Lower leg skin (tissue), 4 donors: ENCODE results near the gene LRRC8A. TPM values are rescaled to one million over a fixed set of nuclear protein-coding genes. Genes with fewer than 3 reads are reported as not detected.
A peak's percentile ranks its signal among the peaks of the same experiment; 100 is the strongest.

Experiments used
- DNase-seq, 2 donors: peaks; one replicate each; pipeline ENCODE4 v3.0.0-alpha.2; 2019; ENCODE audit warnings: low spot score in 2 of 2
- H3K4me3 ChIP-seq: fragments of 200-600 bp; sonication (generic); 2 replicates; pipeline ENCODE4 v1.5.1; 2017; ENCODE audit warnings: mild to moderate bottlenecking, low read depth; ENCODE audit not compliant: poor library complexity, severe bottlenecking
- CTCF ChIP-seq, 3 donors: fragments of 450-650 bp; IDR thresholded peaks; one replicate each; pipeline ENCODE4 v1.5.1; 2016; ENCODE audit warnings: antibody characterized with exemption in 3 of 3, mild to moderate bottlenecking in 3 of 3, moderate library complexity in 2 of 3
- POLR2A ChIP-seq, 2 donors: fragments of 450-650 bp; IDR thresholded peaks; one replicate each; pipeline ENCODE4 v1.6.1; 2016 to 2017; ENCODE audit warnings: antibody characterized with exemption in 2 of 2, mild to moderate bottlenecking in 1 of 2, moderate library complexity in 1 of 2
- WGBS, 2 donors: methylation state at CpG; one replicate each; pipeline ENCODE4 v1.1.5; 2018; 5-methylcytosine and 5-hydroxymethylcytosine counted together
- intact Hi-C: fragments of 100-400 bp; cut with DNase I; formaldehyde crosslinking; loops from one replicate; pipeline ENCODE4 v1.15.0; 2023; ENCODE audit warnings: low total_unique reads
- total RNA-seq, 4 donors: library from RNA; depleted of rRNA; stranded (reverse); fragments of >200 nt; gene quantifications; one replicate each; pipeline ENCODE4 v1.1.0, GENCODE V29; 2016

LRRC8A gene
- total RNA-seq, 4 donors from 2014 or later = 89.6 to 131 (median 111) TPM

DNA sequence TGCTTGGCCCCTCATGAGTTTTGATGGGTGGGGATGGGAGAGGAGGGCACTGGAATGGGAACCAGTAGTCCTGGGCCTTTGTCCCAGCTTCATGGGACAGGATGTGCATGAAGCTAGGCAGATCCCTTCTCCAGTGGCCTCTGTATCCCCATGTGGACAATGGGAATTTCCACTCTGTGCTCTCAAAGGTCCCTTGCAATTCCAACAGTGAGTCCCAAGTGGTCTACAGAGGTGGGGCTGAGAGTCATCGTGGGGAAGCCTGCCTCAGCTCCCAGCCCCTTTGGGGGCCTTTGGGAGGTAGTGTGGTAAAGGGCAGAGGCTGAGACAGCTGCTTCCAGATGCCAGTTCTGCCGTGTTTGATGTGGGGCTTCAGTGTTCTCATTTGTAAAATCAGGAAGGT lies 37.0 kb downstream of the LRRC8A start:
- H3K4me3 ChIP-seq = no peak overlapping the region
- 59 to 78% methylated on average over 2 of the region's 2 CpGs for WGBS, 2 donors
- no peak for DNase-seq
- TF ChIP-seq POLR2A (IDR thresholded peaks at IDR 0.05) (no peak), CTCF (IDR thresholded peaks at IDR 0.05) (no peak)
- intact Hi-C loops = no loop called here

DNA sequence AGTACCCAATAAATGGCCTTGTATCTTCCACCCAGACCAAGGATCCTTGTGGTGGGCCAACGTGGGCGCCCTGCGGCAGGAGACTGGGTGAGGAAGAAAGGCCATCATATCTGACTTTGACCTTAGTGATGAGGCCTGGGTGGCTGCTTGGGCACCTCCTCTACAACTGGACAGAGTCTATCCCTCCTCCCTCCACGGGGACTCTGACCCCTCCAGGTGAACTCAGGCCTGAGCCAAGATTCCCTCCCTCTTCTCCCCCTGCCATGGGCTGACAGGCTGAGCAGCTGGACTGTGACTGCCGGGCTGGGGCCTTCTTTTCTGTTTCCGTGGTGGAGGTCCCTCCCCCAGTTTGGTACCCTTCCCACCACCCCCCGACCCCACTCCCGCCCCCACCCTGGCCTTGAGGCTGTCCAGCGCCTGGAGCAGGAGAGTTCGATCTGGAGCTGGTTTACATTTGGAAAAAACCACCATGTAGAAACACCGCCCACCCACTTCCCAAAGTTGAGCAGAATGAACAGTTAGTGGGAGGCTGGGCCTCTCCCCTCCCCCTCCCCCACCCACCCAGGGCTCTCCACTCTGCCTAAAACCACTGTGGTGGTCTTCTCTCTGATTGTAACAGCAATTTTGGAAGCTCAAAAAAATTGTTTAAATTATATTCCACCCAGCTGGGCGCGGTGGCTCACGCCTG lies 37.6 kb downstream of the LRRC8A start:
- no peak for DNase-seq
- intact Hi-C loops = no loop called here
- no peak overlapping the region for H3K4me3 ChIP-seq
- TF ChIP-seq CTCF (IDR thresholded peaks at IDR 0.05) = no peak
- no peak for TF ChIP-seq POLR2A (IDR thresholded peaks at IDR 0.05)
- WGBS, 2 donors = 79 to 82% methylated on average over 11 to 14 of the region's 14 CpGs

DNA sequence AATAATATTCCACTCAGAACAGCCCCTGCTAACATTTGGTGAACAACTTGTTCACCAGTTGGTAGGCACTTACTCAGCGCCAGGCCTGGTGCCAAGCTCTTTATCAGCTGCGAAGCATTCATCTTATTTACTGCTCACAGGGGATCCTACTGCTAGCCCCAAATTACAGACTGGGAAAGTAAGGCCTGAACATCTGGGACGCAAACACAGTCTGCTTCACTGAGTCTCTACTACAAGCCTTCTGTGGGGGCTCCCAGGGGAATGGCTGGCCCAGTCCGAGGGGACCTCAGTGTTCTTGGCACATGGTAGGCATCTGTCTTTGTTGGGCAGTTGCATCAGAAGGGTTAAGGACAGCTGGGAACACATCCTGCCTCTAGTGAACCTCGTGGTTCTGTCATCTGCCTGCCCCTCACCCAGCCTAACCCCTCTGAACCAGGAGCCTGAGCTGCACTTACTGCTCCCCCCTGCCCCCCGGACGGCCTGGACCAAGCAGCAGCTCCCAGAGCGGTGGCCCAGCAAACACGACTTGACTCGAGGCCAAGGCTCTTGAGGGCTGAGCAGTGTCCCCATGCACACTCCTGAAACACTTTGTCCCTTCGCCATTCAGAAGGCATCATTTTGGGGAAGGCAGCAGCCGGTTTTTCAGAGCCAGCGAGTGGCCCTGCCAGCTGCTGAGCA lies 38.6 kb downstream of the LRRC8A start, which contains the start of gene PHYHD1:
Gene PHYHD1, plus strand, starts transcription at position 602 of the 678 bp plus-strand sequence. CDS start 1,342 bp downstream, outside the sequence.
- intact Hi-C loops = no loop called here
- 36 to 50% methylated on average over 12 to 13 of the region's 13 CpGs for WGBS, 2 donors
- TF ChIP-seq POLR2A (IDR thresholded peaks at IDR 0.05) (no peak), CTCF (IDR thresholded peaks at IDR 0.05) (no peak)
- no peak within 1 kb of the TSS for H3K4me3 ChIP-seq
- no peak for DNase-seq

- peak overlapping the region; percentile 31 for H3K4me3 ChIP-seq
- intact Hi-C loops = no loop called here
- no peak for DNase-seq
- 7 to 12% methylated on average over 31 of the region's 32 CpGs for WGBS, 2 donors
- TF ChIP-seq CTCF (IDR thresholded peaks at IDR 0.05) (no peak), POLR2A (IDR thresholded peaks at IDR 0.05) (no peak)
Measured at GRCh38 chr9:128921881-128922763, 40.2 kb downstream of the LRRC8A start.

DNA sequence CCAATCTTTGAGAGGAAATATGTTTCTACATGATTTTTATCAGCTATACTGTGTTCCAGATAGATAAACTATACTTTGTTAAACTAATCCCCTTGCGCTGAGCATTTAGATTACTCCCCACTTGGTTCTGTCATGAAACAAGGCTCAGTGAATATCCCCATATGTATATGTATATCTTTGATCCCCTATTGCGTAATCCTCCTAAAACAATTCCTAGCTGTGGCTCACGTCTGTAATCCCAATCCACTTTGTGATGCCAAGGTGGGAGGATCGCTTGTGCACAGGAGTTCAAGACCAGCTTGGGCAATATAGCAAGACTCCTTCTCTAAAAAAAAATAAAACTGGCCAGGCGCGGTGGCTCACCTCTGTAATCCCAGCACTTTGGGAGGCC lies 41.6 kb downstream of the LRRC8A start:
- no peak overlapping the region for H3K4me3 ChIP-seq
- no peak for DNase-seq
- no peak for TF ChIP-seq POLR2A (IDR thresholded peaks at IDR 0.05)
- TF ChIP-seq CTCF (IDR thresholded peaks at IDR 0.05) = no peak
- WGBS, 2 donors = 85 to 88% methylated on average over 6 of the region's 6 CpGs
- intact Hi-C loops = no loop called here
